Loucy (cell line): ENCODE measurements around the gene PLXNA4.

ENCODE experiments used
- H2AFZ ChIP-seq: fragments of 200-600 bp; sonication (generic); 2 replicates; pipeline ENCODE4 v1.6.0; 2016; ENCODE audit warnings: antibody characterized with exemption, mild to moderate bottlenecking, low read length, moderate library complexity
- H3F3A ChIP-seq: fragments of 200-600 bp; 2 replicates; pipeline ENCODE4 v1.6.0; 2016; ENCODE audit warnings: antibody characterized with exemption, low read depth, mild to moderate bottlenecking
- H3K27me3 ChIP-seq: fragments of 200-600 bp; sonication (generic); 2 replicates; pipeline ENCODE4 v1.6.1; 2014; ENCODE audit warnings: low read length, mild to moderate bottlenecking; ENCODE audit not compliant: insufficient read depth, poor library complexity, severe bottlenecking
- H3K36me3 ChIP-seq: fragments of 200-600 bp; sonication (generic); 2 replicates; pipeline ENCODE4 v1.6.1; 2016; ENCODE audit warnings: low read length; ENCODE audit not compliant: insufficient read depth
- H3K4me1 ChIP-seq: fragments of 200-600 bp; sonication (generic); 2 replicates; pipeline ENCODE4 v1.5.1; 2014; ENCODE audit warnings: low read length, mild to moderate bottlenecking; ENCODE audit not compliant: insufficient read depth, poor library complexity, severe bottlenecking
- H3K4me2 ChIP-seq: fragments of 200-600 bp; sonication (generic); 2 replicates; pipeline ENCODE4 v1.6.0; 2014; ENCODE audit warnings: antibody characterized with exemption, low read length, low read depth, mild to moderate bottlenecking; ENCODE audit not compliant: poor library complexity, severe bottlenecking
- H3K4me3 ChIP-seq: fragments of 200-600 bp; sonication (generic); 2 replicates; pipeline ENCODE4 v1.5.1; 2014; ENCODE audit warnings: low read length, mild to moderate bottlenecking, mixed read lengths; ENCODE audit not compliant: poor library complexity, severe bottlenecking
- H3K79me2 ChIP-seq: fragments of 200-600 bp; sonication (generic); 2 replicates; pipeline ENCODE4 v1.6.1; 2014; ENCODE audit warnings: low read length; ENCODE audit not compliant: insufficient read depth
- H3K9ac ChIP-seq: fragments of 200-600 bp; sonication (generic); 2 replicates; pipeline ENCODE4 v1.6.0; 2014; ENCODE audit warnings: mild to moderate bottlenecking, low read depth, low read length, moderate library complexity; ENCODE audit not compliant: poor library complexity, severe bottlenecking
- H3K9me2 ChIP-seq: fragments of 200-600 bp; sonication (generic); replicated peaks from 2 replicates; pipeline ENCODE4 v1.6.1; 2016; ENCODE audit warnings: low read depth, low read length, mixed read lengths
- H3K9me3 ChIP-seq: fragments of 200-600 bp; sonication (generic); 2 replicates; pipeline ENCODE4 v1.6.1; 2014; ENCODE audit warnings: mild to moderate bottlenecking, antibody characterized with exemption, low read length, low read depth; ENCODE audit not compliant: insufficient read depth
- H4K20me1 ChIP-seq: fragments of 200-600 bp; sonication (generic); 2 replicates; pipeline ENCODE4 v1.6.0; 2014; ENCODE audit warnings: antibody characterized with exemption, low read length, mild to moderate bottlenecking; ENCODE audit not compliant: insufficient read depth, poor library complexity, severe bottlenecking
- CTCF ChIP-seq: fragments of 200-600 bp; sonication (generic); conservative IDR thresholded peaks from 2 replicates; pipeline ENCODE4 v1.5.1; 2014; ENCODE audit warnings: mild to moderate bottlenecking, antibody characterized with exemption, low read length
- EZH2phosphoT487 ChIP-seq: fragments of 200-600 bp; IDR thresholded peaks from 2 replicates; pipeline ENCODE4 v1.6.1; 2018; ENCODE audit warnings: antibody characterized with exemption, mild to moderate bottlenecking, moderate library complexity, borderline replicate concordance

Gene PLXNA4

GRCh38 chr7:132565885-132566284 lies 10.4 kb downstream of the PLXNA4 start:
- no peaks in the 10 kb centered on the region for H3K9me2 ChIP-seq
- no peaks in the 10 kb centered on the region for H4K20me1 ChIP-seq
- no peaks in the 10 kb centered on the region for H3K4me1 ChIP-seq
- H3K79me2 ChIP-seq, result no peaks in the 10 kb centered on the region
- H2AFZ ChIP-seq, result no peak overlapping the region
- H3K4me3 ChIP-seq, result no peak overlapping the region
- no peaks in the 10 kb centered on the region for H3K27me3 ChIP-seq
- TF ChIP-seq CTCF (no peak), EZH2phosphoT487 (no peak)
- H3F3A ChIP-seq, result no peaks in the 10 kb centered on the region
- no peak overlapping the region for H3K4me2 ChIP-seq
- H3K9me3 ChIP-seq, result no peaks in the 10 kb centered on the region
- H3K9ac ChIP-seq, result no peak overlapping the region
- no peaks in the 10 kb centered on the region for H3K36me3 ChIP-seq

GRCh38 chr7:132565441-132565840 lies 10.8 kb downstream of the PLXNA4 start:
- no peaks in the 10 kb centered on the region for H3K27me3 ChIP-seq

GRCh38 chr7:132564849-132565248 lies 11.4 kb downstream of the PLXNA4 start:
- Histone ChIP-seq H4K20me1 (no peaks in the 10 kb centered on the region), H3K9ac (no peak overlapping the region), H3K36me3 (no peaks in the 10 kb centered on the region), H3K4me3 (no peak overlapping the region), H2AFZ (no peak overlapping the region), H3K9me3 (no peaks in the 10 kb centered on the region), H3K4me1 (no peaks in the 10 kb centered on the region), H3K4me2 (no peak overlapping the region), H3F3A (no peaks in the 10 kb centered on the region), H3K79me2 (no peaks in the 10 kb centered on the region), H3K27me3 (no peaks in the 10 kb centered on the region), H3K9me2 (no peaks in the 10 kb centered on the region)
- TF ChIP-seq CTCF, result no peak
- no peak for TF ChIP-seq EZH2phosphoT487

More at GRCh38 chr7:132565441-132565840, 10.8 kb downstream of the PLXNA4 start:
- H3K4me2 ChIP-seq, result no peak overlapping the region
- H3K9ac ChIP-seq, result no peak overlapping the region
- H3K36me3 ChIP-seq, result no peaks in the 10 kb centered on the region
- H3K79me2 ChIP-seq, result no peaks in the 10 kb centered on the region
- no peak overlapping the region for H3K4me3 ChIP-seq
- no peaks in the 10 kb centered on the region for H4K20me1 ChIP-seq
- TF ChIP-seq EZH2phosphoT487 (no peak), CTCF (no peak)
- no peaks in the 10 kb centered on the region for H3K9me3 ChIP-seq
- no peaks in the 10 kb centered on the region for H3F3A ChIP-seq
- no peaks in the 10 kb centered on the region for H3K9me2 ChIP-seq
- H2AFZ ChIP-seq, result no peak overlapping the region
- H3K4me1 ChIP-seq, result no peaks in the 10 kb centered on the region
